HG02623 (cell line): Measurements from ENCODE around the gene OR4F6.

Experiments
- ATAC-seq: cut with Tn5 transposase; IDR thresholded peaks from one replicate; pipeline ENCODE4 v1.9.1; 2021; ENCODE audit warnings: moderate library complexity; ENCODE audit not compliant: unreplicated experiment

OR4F6 gene

DNA sequence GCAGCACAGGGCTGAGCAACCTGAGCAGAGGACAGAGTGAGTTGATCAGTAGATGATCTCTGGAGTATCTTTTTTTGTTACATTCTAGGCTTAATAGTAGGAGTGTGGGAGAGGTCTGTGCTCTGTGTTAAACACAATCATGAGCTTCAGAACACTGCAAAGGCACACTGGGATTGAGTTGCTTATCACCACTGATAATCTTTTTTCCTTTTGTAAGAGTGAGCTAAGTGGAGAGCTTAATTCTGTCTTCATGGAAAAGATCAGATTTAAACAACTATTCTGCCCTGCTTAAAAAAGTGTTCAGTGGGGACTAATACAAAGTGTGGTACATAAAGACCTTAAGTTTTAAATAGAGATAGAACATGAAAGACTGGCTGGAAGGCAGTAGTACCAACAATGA, 1.1 kb downstream of the OR4F6 start:
- ATAC-seq, result no peak

DNA sequence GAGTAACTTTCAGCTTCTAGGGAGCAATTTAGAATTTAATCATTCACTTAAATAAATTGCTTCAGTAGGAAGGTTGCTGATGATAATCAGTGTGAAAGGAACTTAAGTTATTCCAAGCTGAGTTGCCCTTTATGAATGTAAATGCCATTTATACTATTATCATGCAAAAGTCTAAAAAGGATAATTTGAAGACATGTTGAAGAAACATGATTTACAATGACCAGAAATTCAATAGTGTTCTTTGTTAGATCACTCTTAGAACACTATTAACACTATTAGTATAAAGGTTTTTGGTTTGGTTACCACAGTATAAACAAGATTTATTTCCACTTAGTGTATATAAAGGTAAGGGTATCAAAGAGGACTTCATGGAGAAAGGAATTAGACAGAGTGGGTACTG, 1.6 kb downstream of the OR4F6 start:
- ATAC-seq, result no peak

DNA sequence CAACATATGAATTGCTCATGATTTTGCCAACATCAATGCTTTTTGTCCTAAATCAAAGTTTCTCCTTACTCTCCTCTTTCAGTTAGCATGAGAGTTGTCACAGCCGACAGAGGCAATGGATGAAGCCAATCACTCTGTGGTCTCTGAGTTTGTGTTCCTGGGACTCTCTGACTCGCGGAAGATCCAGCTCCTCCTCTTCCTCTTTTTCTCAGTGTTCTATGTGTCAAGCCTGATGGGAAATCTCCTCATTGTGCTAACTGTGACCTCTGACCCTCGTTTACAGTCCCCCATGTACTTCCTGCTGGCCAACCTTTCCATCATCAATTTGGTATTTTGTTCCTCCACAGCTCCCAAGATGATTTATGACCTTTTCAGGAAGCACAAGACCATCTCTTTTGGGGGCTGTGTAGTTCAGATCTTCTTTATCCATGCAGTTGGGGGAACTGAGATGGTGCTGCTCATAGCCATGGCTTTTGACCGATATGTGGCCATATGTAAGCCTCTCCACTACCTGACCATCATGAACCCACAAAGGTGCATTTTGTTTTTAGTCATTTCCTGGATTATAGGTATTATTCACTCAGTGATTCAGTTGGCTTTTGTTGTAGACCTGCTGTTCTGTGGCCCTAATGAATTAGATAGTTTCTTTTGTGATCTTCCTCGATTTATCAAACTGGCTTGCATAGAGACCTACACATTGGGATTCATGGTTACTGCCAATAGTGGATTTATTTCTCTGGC, 2.5 kb downstream of the OR4F6 start:
- no peak for ATAC-seq

DNA sequence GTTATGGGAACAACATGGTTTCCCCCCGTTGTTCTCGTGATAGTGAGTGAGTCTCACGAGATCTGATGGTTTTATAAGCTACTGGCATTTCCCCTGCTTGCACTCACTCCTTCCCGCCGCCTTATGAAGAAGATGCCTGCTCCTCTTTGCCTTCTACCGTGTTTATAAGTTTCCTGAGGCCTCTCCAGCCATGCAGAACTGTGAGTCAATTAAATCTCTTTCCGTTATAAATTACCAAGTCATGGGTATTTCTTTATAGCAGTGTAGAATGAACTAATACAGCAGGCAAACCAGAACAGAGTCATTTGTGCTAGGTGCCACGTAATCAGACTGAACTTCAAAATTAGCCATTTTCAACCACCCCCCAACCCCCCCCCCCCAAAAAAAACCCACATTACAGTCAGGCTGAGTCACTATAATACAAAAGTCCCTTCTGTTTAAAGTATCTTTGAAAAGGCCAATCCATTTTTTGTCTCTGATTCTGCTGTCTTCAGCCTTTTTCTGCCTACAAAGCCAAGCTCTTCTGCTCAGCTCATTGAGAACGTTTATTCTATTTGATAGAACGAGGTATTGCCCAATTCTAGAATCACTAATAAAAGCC, 4.1 kb downstream of the OR4F6 start:
- ATAC-seq, result no peak

DNA sequence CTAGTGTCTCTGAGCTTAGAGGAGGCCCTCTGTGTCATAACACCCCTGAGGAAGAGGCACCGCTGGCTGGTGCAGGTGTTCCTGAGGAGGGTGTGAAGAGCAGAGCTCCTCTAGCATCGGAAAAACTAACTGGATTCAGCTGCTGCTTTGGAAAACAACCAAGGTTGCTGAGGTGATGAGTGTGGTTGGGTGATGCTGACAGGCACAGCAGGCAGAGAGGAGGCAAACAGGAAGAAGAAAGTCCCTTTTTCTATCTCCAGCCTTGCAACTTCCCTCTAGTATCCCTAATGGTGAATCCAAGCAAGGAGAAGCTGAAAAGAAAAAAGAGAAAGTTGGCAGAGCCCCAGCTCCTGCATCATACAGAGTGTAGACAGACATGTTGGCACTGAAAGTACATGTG, 4.9 kb downstream of the OR4F6 start:
- no peak for ATAC-seq

DNA sequence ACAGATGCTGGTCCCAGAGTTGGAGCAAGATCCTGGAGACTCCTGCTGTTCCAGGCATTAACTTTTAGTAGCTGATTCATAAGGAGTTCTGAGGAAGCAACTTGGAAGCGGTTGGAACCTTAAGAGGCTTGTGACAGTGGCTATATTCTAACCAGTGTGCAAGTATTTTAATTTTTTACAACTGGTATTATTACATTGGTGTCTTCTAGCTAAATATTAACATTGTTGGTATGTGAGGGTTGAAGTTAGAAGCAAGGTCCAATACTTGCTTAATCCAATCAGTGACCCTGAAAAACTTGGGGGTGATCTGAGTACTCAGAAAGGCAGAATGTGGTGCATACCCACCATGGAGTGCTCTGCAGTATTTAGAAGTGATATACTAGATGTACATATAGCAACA, 7.1 kb downstream of the OR4F6 start:
- no peak for ATAC-seq

DNA sequence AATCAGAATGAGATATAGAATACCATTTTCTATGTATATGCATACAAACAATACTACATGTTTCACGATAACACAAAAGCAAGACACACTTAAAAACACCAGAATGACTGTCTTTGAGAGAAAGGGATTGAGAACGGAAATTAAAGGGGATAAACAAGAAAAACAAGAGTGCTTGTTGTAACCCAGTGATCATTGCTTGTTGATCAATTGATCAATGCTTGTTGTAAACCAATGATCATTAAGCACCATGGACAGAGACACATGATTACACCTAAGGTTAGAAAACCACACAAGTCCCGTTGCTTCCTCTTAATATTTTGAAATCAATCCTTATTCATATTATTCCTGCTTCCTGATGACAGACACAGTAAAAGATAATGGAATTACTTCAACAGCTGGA, 7.6 kb downstream of the OR4F6 start:
- ATAC-seq, result no peak

DNA sequence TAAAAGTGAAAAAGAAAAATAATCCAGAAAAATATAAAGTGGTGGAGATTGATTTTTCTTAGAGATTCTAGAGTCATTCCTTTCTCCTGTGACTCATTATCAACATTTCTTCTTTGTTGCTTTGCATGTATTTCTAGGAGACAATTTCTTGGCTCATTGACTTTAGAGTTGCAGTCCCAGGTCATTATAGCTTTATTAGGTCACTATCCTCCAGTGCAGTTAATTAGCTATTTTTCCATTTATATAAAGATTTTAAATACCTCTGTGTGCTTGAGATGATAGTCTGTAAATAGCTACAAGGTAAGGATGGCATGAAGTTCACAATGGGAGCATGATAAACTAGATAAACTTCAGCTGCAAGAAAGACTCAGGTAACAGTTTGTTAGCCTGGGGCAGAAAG, 8.6 kb downstream of the OR4F6 start, which contains the start of gene OR4F15:
OR4F15 (plus strand) TSS at position 301 of the 400 bp plus-strand sequence. CDS start 5,985 bp downstream, outside the sequence.
- no peak for ATAC-seq

DNA sequence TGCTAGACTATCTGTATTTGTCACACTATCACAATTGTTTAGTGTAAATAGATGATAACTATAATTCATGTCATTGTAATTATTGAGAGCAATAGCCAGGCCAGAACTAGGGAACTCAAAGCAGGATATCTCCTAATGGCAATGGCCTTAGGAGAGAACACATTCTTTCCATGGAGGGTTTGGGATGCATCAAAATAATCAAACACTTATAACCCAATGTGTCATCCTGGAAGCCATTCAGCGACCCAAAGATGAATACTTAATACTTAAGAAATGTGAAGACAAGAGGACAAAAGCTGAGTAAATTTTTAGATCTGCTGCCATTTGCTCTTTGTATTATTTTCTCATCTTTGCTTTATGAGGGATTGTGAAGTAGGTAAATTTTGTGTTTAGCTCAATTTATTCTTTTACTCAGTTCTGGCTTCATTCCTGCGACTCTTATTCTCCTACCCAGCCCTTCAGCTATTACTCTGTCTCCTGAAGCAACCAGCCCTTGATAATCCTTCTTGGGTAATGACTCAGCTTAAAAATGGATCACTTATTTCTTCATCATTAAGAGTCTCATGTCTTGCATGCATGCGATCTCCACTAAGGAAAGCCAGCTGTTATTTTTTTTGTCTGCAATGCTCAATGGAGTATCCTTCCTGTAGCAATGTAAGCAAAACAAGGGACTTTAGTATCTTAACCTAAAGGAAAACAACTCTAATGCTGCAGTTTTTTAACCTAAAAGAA, 10.7 kb downstream of the OR4F6 start:
- no peak for ATAC-seq

DNA sequence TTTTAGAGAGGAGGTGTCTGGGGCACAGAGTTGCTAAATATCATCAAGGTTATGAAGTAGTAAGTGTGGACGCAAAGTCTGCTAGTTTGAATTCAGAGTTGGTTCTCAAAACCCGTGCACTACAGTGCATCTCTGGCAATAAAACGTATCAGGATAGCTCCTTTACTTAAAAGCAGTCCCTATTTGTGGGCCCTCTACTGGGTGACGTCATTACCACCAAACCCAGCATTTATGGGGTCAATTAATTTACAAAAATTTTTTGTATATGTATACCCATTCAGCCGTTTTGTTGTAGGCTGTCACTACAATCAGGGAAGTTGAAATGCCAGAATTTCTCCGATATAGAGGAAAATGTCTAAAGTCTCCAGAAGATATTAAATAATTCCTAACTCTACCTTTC, 17.5 kb downstream of the OR4F6 start:
- ATAC-seq, result no peak

DNA sequence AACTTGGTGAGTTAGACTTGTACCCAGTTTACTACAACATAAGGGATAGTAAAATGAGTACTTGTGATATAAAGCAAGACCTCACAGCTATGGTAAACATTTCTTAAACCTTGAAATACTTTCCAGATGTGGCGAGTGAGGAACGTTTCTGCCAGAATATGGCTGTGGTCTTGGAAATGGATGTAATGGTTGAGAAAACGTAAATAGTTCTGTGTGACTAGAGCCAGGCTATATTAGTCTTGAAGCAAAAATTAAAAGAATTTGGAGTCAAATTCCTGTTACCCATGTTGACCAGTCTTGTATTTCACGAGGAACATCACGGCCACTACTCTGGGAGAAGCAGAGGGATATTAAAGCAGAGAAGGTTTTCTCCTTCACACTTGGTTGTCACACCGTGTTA, 23.9 kb downstream of the OR4F6 start:
- no peak for ATAC-seq

DNA sequence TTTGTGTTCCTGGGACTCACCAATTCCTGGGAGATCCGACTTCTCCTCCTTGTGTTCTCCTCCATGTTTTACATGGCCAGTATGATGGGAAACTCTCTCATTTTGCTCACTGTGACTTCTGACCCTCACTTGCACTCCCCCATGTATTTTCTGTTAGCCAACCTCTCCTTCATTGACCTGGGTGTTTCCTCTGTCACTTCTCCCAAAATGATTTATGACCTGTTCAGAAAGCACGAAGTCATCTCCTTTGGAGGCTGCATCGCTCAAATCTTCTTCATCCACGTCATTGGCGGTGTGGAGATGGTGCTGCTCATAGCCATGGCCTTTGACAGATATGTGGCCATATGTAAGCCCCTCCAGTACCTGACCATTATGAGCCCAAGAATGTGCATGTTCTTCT, 25.5 kb downstream of the OR4F6 start:
- no peak for ATAC-seq

DNA sequence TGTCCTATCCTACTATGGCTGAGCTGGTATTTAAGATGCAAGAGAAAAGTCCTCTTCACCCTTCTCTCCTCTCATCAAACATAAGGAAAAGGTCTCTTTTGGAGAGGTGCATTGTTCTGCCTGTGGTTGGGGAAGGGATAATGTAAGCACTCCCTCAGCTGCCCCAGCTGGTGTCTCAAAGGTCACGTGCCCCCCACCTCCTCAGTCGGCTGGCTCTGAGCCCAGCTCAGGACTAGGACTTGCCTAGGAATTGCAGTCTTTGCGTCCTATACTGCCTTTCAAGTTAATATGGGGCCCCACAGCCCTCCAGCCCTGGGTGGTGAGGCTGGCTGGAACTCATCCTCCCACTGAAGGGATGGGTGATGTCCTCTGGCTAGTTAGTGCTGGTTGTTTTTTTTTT, 38.3 kb downstream of the OR4F6 start:
- ATAC-seq, result no peak

DNA sequence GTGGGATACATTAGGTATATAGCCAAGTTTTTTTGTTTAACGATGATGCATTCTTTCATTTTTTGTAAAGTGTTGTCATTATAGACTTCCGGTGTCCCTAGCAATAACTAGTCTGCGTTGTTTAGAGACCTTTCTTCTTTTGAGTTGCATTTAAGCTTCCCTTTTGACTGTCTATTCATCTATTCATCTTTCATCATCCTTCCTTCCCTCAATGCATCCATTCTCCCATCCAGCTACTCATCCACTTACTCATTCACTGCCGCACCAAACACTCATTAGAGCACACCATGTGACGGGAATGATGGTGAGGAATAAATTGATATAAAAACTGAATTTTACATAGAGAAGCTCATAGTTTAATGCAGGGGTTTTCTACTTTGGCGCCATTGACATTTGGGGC, 41.6 kb downstream of the OR4F6 start:
- no peak for ATAC-seq

DNA sequence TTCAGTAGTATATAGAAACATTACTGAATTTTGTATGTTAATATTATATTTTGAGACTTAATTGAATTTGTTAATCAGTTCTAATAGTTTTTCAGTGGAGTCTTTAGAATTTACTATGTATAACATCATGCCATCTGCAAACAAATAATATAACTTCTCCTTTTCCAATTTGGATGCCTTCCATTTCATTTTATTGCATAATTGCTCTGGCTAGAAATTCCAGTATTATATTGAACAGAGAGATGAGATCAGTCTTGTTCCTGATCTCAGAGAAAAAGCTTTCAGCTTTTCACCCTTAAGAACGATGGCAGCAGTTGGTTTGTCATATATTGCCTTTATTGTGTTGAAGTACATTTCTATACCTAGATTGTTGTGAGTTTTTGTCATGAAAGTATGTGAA, 49.0 kb downstream of the OR4F6 start:
- no peak for ATAC-seq
